GM18868 (cell line): Measurements from ENCODE around the gene SPTBN4.
"Not testable (repeated sequence)": the region's sequence is repeated elsewhere in the genome, so short reads cannot be mapped to it uniquely, and the experiment has no call there.

Experiments
- ATAC-seq: cut with Tn5 transposase; IDR thresholded peaks from one replicate; pipeline ENCODE4 v1.9.1; 2021; ENCODE audit warnings: mild to moderate bottlenecking, moderate library complexity; ENCODE audit not compliant: unreplicated experiment

The SPTBN4 gene

DNA sequence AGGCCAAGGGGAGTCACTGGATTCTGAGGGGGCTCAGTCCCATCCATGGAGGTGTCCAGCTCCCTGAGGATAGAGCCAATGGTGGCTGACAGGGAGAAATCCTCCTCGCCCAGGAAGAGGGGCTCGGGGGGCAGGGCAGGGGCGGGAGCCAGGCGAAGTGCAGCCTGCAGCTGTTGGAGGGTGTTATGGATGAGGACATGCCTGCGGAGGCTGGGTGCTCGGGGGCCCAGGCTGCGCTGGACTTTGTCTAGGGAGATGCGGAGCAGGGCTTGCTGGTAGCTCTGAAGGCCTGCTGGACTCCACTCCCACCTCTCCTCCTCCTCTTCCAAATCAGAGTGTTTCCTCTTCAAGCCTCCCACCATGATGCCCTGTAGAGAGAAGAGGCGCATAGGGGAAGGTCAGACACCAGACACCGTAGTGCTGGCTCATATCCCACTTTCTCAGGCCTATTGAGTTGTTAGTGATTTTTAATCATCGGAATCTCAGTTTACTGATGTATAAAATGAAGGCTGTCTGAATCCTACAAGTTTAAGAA, 25.0 kb upstream of the SPTBN4 start:
- no peak for ATAC-seq

DNA sequence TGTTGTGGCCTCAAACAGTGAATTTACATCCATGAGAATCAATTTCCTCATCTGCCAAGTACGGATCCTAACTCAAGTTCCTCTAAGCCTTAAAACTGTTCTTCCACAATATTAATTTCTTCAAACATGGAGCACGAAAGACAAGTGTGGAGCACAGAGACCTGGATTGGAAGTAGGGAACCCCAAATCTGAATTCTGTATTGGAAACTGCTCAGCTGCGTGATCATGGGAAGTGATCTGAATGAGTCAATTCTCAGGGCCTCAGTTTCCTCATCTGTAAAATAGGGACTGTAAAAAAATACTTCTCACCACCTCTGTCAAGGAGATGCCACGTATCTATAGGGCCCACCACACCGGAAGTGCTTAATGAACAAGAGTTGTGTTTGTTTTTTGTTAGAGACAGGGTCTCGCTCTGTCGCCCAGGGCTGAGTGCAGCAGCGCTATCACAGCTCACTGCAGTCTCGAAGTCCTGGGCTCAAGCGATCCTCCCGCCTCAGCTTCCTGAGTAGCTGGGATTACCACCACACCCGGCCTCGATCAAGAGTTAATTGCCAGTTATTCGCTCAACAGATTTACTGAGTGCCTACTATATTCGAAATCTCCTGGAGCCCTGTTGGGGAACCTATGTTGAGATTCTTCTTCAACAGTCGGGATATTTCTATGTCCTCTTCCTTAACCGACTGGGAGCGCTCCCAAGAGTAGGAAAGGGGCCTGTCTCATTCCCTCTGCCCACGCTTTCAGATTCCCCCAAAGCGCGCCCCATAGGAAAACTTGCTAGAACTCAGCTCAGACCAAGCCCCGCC, 24.3 kb upstream of the SPTBN4 start:
- no peak for ATAC-seq

DNA sequence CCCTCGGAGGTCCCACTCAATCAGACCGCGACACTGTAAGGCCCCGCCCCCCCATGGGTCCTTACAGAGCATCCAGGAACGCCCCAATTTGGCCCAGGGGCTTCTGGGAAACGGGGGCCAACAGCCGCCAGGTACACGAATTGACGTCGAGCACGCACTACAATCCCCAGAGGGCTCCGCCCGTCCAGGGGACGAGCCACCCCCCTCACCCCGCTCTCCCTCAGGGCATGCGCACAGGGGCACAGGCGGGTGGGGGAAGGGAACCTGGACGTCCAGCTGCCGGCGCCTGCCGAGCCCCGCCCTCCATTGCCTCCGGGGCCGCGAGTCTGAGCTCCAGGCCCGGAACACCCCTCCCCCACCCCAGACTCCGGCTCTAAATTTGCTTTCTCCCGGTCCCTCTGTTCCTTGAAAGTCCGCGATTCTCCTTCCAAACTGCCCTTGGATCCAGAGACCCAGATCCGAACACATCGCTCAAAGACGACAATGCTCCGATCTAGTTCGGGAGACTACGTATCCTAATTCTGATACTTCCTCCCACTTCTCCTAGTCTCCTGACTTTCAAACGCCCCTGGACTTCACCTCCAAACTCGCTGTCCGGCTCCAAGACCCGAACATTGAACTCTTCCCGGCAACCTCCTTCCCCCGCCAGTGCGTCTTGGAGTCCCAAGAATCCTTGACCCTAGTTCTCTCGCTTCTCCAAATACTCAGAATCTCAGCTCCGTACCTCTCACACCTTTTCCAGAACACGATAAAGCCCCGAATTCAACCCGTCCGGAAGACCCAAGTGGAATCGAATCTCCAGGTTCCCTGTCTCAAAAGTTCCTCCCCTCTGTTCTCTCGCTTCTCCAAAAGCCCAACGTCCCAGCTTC, 23.4 kb upstream of the SPTBN4 start:
- peak; percentile 69 for ATAC-seq

DNA sequence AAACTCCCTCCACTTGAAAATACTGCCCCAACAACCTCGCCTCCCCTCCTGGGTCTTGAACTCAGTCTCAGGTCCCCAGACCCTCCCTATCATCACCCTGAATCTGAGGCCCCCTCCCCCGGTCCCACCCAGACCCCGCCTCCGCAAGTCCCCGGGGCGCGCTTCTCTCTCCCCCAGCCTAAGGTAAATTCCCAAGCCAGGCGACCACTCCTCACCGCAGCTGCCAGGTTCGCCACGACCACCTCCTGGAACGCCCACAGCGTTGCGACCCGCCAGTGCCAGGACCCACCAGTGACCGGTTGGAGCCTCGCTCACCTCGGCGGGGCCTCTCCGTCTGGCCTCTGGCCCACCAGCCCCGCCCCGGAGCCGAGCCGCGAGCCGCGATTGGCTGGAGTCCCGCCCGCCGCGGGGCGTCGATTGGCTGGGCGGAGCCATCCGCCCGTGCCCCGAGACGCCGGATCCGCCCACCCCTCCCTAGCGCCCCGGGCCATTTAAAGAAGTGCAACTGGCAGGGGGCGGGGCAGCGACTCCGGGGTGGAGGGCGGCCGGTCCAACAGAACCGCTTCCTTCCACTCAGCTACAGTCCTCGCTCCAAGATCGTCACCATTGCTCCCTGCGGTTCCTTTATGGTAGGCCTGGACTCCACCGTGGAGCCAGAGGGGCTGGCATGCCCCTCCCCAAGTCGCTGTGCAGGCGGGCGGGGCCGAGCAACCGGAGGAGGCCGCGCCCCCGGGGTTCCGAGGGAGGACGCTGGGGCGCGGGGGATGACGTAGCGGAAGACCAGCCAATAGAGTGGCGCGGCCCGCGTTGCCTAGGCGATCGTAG, 22.6 kb upstream of the SPTBN4 start, which contains the start of gene SERTAD3:
TSS of gene SERTAD3 (minus strand) at position 336 of the 825 bp plus-strand sequence. CDS start 2,255 bp downstream, outside the sequence.
- ATAC-seq = peak; percentile 71

DNA sequence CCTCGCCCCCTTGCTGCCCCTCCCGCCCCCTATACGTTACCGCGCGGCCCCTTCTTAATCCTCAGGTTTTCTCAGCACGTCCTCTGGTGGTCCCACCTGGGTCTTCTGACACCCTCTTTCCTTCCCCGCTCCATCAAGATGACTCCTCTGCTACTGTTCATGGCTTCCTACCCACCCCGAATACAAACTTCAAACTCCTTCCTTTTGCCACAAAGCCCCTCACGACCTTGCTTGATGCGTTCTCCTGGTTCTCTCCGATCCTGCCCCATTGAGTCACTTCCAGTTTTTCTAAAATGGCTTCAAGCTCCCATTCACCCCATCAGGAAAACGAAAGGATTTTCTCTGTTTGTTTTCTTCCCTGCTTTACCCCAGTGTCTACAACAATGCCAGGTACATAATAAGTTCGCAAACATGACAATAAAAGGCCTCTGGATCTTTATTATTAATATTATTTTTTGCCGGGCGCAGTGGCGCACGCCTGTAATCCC, 21.9 kb upstream of the SPTBN4 start:
- no peak for ATAC-seq

DNA sequence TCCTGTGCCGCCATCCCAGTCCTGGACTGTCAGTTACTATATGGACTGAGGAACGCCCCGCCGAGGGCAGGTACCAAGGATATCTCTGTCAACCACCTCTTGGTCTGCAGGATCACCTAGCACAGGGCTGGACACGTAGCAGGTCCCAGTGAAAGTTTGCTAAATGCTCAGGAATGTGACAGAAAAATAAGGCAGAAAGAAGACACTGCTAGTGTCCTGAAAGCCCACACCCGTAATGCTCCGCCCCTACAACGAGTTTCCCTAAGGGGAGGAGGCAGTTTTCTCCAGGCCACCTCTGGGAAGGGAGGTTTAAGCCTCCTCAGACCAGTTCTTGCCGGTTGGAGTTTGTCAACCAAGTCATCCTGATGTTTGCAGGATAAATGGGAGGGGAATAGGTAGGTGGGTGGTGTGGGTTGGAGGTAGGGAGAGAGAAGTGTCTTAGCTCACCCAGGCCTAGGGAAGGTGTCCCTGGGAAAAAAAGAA, 21.0 kb upstream of the SPTBN4 start:
- ATAC-seq = no peak

DNA sequence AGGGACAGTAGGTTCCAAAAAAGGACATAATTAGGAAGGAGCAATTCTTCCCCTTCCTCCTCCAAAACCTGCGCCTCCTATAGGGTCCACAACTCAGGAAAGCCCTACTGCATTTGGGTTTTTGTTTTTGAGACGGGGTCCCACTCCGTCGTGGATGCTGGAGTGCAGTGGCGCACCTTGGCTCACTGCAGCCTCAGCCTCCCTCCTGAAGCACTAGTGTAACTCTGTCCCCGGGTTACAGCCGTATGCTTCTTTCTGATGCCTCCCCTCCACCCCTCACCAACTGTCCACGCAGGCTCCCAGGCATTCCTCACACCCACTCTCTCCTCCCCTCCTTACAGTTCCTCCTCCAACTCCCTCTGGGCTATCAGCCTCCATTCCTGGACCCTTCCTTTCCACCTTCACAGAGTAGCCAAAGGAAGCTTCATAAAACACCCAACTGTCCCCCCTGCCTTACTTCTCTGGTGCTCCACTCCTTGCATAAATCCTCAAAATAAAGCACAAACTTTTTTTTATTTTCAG, 20.5 kb upstream of the SPTBN4 start:
- no peak for ATAC-seq

DNA sequence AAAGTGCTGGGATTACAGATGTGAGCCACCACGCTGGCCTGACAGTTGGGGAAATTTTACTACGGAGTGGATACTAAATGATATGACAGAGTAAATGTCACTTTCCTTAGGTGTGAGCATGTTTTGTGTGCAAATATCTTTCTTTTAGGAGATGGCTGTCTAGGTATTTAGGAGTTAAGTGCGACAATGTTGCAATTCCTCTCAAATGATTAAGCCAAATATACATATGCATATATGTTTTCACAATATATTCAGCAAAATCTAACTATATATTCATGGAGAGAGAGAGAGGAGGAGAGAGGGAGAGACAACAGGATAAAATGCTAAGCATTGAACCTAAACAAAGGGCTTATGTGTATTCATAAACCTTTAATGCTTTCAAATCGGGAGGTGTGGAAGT, 17.3 kb upstream of the SPTBN4 start:
- no peak for ATAC-seq

DNA sequence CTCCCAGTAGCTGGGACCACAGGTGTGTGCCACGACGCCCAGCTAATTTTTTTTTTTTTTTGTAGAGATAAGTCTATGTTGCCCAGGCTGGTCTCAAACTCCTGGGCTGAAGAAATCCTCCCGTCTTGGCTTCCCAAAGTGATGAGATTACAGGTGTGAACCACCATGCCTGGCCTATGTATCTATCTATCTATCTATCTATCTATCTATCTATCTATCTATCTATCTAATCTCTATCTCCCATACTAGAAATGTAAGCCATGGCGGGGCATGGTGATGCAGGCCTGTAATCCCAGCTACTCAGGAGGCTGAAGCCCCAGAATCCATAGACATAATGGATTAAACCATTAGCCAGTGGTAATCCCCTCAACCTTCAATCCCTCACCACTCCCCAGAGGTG, 16.1 kb upstream of the SPTBN4 start:
- no peak for ATAC-seq

DNA sequence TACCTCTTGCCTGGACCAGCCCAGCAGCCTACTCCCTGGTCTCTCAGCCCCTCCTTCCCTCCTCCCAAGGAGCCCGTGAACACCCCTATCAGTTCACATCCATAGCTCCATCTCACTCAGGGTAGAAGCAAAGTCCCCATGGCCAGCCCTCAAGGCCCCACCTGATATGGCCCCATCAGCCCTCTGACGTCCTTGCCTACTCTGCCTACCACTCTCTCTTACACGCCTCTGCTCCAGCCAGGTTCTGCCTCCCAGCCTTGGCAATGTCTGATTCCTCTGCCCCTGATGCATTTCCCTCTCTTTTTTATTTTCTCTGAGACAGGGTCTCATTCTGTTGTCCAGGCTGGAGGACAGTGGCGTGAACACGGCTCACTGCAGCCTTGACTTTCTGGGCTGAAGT, 14.8 kb upstream of the SPTBN4 start:
- ATAC-seq = no peak

DNA sequence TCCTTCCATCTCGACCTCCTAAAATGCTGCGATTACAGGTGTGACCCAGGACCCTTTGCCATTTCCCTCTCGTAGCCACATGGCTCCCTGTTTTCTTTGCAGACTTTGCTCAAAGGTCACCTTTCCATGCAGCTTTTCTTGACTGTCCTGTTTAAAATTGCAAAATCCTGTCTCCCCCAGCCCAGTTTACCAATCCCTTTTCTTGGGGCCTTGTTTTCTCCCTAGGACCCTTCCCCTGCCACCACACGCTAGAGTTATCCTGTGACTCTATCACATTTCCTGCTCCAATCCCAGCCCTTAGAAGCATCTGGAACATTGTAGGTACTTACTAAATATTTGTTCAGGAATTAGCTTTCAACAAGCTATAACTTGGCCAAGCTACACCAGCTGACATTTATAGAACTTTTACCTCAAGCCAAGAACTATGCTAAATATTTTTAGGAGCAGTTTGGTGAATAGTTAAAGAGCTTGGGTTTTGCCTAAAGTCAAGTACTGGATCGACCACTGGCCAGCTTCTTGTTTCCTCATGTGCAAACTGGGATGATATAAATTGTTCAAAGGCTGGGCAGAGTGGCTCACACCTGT, 13.6 kb upstream of the SPTBN4 start:
- no peak for ATAC-seq

DNA sequence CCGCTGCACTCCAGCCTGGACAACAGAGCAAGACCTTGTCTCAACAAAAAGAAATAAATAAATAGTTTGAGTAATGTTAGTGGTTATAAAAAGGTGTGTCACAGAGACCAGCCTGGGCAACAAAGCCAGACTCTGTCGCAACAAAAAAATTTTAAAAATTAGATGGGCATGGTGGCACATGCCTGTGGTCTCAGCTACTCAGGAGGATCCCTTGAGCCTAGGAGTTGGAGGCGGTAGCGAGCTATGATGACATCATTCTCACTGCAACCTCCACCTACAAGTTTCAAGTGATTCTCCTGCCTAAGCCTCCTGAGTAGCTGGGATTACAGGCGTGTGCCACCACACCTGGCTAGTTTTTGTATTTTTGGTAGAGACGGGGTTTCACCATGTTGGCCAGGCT, 12.9 kb upstream of the SPTBN4 start:
- not testable (repeated sequence) for ATAC-seq

DNA sequence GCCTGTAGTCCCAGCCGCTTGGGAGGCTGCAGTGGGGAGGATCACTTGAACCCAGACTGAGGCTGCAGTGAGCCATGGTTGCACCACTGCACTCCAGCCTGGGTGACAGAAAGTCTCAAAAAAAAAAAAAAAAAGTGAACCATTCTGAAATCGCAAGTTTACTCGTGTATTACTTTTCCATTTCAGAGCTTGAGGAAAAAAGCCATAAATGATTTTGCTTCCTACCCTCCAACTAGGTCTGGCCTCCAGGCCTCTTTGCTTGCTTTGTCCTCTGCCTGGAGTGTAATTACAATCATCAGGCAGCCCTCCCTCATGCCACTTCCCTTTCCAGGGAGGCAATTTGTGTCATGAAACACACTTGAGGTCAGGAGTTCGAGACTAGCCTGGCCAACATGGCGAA, 9.8 kb upstream of the SPTBN4 start:
- no peak for ATAC-seq

DNA sequence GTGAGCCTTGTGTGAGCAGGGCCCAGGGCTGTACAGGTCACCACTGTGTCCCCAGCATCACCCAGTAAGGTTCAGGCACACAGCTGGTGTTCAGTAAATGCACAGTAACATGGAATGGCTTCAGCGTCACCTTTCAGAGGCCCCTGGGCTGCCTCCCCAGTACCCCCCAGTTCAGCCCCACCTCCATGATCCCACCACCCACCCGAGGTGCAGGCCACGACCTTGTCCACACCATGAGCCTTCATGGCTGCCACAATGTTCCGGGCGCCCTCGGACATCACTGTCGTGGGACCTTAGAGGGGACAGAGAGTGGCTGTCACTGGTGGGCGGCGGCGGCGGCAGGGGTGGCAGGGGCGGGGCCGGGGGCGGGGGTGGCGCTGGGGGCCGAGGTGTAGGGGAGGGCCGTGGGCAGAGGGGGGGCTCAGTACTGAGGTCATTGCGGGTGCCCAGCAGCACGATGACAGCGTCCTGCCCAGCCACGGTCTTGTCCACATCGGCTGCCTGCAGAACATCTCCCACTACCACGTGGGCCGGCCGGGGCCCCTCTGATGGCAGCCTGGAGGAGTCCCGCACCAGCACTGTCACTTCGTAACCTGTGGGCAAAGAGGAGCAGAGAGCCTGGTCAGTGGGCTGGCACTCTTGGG, 8.7 kb upstream of the SPTBN4 start:
- no peak for ATAC-seq

DNA sequence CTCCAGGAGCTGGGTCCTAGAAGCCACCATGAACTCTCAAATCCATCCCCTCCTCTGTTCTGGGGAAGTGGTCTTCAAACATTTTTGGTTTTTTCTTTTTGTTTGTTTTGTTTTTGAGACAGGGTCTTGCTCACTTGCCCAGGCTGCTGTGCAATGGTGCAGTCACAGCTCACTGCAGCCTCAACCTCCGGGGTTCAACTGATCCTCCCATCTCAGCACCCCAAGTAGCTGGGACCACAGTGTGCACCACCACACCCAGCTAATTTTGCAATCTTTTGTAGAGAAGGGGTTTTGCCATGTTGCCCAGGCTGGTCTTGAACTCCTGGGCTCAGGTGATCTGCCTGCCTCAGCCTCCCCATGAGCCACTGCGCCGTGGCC, 8.2 kb upstream of the SPTBN4 start:
- ATAC-seq = no peak

DNA sequence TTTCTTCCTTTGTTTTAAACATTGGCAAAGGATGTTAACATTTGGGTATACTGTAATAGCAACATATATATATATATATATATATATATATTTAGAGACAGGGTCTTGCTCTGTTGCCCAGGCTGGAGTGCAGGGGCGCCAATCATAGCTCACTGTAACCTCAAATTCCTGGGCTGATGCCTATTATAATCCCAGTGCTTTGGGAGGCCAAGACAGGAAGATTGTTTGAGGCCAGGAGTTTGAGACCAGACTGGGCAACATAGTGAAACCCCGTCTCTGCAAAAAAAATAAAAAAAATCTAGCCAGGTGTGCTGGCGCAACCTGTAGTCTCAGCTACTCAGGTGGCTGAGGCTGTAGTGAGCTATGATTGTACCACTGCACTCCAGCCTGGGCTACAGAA, 6.6 kb upstream of the SPTBN4 start:
- no peak for ATAC-seq

DNA sequence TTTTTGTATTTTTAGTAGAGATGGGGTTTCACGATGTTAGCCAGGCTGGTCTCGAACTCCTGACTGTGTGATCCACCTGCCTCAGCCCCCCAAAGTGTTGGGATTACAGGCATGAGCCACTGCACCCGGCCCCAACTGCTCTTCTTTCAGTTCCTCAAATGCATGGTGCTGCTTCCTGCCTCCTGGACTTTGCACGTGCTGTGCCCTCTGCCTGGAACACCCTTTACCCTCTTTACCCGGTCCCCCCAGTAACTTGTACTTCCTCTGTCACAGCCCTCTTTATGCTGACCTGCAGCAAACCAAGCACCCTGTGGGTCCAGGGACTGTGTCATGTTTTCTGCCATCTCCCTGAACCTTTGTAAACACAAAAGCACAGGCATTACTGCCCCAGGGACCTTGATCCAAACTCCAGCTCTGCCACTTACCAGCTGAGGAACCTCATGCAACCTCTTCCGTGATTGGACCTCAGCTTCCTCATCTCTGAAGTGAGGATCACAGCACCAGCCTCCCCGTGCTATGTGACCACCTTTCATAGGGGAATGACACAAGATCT, 5.1 kb upstream of the SPTBN4 start:
- no peak for ATAC-seq

DNA sequence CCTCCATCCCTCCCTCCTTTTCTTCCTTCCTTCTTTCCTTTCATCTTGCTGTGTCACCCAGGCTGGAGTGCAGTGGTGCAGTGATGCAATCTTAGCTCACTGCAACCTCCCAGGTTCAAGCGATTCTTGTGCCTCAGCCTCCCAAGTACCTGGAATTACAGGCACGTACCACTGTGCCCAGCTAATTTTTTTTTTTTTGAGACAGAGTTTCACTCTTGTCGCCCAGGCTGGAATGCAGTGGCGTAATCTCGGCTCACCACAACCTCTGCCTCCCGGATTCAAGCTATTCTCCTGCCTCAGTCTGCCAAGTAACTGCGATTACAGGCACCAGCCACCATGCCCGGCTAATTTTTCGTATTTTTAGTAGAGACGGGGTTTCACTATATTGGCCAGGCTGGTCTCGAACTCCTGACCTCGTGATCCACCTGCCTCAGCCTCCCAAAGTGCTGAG, 3.2 kb upstream of the SPTBN4 start:
- ATAC-seq = not testable (repeated sequence)
